ENCODE data around the gene SLPI. TPM values are rescaled to one million over a fixed set of nuclear protein-coding genes. Genes with fewer than 3 reads are reported as not detected.

SLPI gene
- polyA plus RNA-seq, 3 donors from 2014 or later, result not detected

GRCh38 chr20:45289942-45290676 lies 35.7 kb upstream of the SLPI start:
- no peaks in the 10 kb centered on the region for H3K9me3 Mint-ChIP-seq
- no peaks in the 10 kb centered on the region for H3K36me3 Mint-ChIP-seq
- H3K27me3 Mint-ChIP-seq (ENCODE audit: low read depth in 3 of 3), result peaks cover 4 to 9% (median 6%) of the 10 kb centered on the region in 3 donors
- H3K27ac Mint-ChIP-seq, result no peak overlapping the region
- H3K4me3 Mint-ChIP-seq, result no peak overlapping the region
- no peak for DNase-seq
- peaks cover 6 to 11% of the 10 kb centered on the region in 2 donors for H3K4me1 Mint-ChIP-seq

DNA sequence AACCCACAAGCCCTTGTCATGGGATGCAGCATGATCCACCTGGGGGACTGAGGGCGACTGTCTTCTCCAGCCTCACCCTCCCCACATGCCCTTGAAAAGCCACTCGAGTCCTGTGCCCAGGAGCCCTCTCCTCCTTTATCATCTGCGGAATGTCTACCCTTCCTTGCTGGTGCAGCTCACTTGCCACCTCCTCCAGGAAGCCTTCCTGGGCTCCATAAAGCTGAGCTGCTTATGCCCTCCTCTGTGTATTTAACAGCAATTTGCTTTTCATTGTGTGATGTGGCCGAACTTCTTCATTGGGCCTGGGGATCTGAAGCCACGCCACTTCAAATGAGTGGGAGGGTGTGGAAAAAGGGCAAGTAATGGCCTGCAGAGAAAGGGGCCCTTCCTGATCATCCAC lies 34.5 kb upstream of the SLPI start:
- no peaks in the 10 kb centered on the region for H3K36me3 Mint-ChIP-seq
- H3K4me1 Mint-ChIP-seq, result peaks cover 3 to 8% of the 10 kb centered on the region in 2 donors
- no peak for DNase-seq
- peaks cover 3 to 11% (median 4%) of the 10 kb centered on the region in 3 donors for H3K27me3 Mint-ChIP-seq (ENCODE audit: low read depth in 3 of 3)
- H3K9me3 Mint-ChIP-seq, result no peaks in the 10 kb centered on the region
- no peak overlapping the region for H3K27ac Mint-ChIP-seq
- H3K4me3 Mint-ChIP-seq, result no peak overlapping the region

GRCh38 chr20:45288376-45288775 lies 34.0 kb upstream of the SLPI start:
- DNase-seq, result no peak
- Mint-ChIP-seq H3K36me3 (no peaks in the 10 kb centered on the region), H3K4me1 (peaks cover 0 to 6% of the 10 kb centered on the region in 2 donors), H3K4me3 (no peak overlapping the region), H3K9me3 (no peaks in the 10 kb centered on the region), H3K27me3 (ENCODE audit: low read depth in 3 of 3) (peaks cover 3 to 9% (median 4%) of the 10 kb centered on the region in 3 donors), H3K27ac (no peak overlapping the region)

DNA sequence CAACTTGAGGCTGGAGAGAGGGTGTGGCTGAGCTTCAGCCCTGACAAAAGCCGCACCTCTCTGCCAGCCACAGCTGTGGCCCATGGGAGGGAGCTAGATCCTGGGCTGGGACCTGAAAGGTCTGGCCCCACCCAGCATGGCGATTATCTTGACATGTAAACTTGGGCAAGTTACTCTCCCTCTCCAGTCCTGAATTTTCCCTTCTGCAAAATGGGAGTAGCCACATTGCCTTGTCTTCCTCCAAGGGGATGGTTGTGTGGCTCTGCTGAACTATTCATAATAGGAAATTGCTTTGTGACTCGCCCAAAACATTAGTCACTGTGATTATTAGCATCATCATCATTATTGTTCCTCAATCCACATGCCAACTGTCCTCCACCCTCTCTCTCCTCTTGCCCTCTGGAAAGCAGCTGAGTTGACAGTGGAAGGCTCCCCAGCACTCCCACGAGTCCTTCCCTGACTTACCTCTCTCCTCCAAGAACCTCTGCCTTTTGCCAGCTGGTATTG lies 29.2 kb upstream of the SLPI start:
- Mint-ChIP-seq H3K27me3 (ENCODE audit: low read depth in 3 of 3) (peaks cover 2 to 14% (median 6%) of the 10 kb centered on the region in 3 donors), H3K27ac (peak overlapping the region in 1 of 6 donors; percentile 27), H3K4me3 (no peak overlapping the region), H3K4me1 (no peaks in the 10 kb centered on the region), H3K36me3 (no peaks in the 10 kb centered on the region), H3K9me3 (peaks cover 0 to 1% (median 0%) of the 10 kb centered on the region in 6 donors)
- DNase-seq, result no peak

GRCh38 chr20:45282700-45283550 lies 28.6 kb upstream of the SLPI start:
- Mint-ChIP-seq H3K36me3 (no peaks in the 10 kb centered on the region), H3K9me3 (peaks cover 0 to 1% (median 0%) of the 10 kb centered on the region in 6 donors), H3K27me3 (ENCODE audit: low read depth in 3 of 3) (peaks cover 2 to 14% (median 6%) of the 10 kb centered on the region in 3 donors), H3K4me1 (no peaks in the 10 kb centered on the region), H3K4me3 (no peak overlapping the region), H3K27ac (no peak overlapping the region)
- no peak for DNase-seq

DNA sequence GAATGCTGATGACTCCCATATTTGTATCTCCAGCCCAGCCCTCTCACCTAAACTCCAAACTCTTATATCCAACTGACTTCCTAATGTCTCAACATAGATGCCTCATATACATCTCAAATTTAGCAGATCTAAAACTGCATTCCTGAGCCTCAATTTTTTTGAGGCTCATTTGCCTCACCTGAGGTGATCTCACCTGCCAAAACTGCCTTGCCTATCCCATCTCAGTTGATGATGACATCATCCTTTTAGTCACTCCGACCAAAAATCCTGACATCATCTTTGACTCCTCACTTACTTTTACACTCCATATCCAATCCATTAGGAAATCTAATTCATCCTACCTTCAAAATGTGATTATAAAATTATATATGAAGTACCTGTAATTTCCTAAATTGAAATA lies 25.6 kb upstream of the SLPI start:
- Mint-ChIP-seq H3K36me3 (no peaks in the 10 kb centered on the region), H3K4me1 (no peaks in the 10 kb centered on the region), H3K27me3 (ENCODE audit: low read depth in 3 of 3) (peaks cover 2 to 16% (median 10%) of the 10 kb centered on the region in 3 donors), H3K9me3 (peaks cover 0 to 1% (median 0%) of the 10 kb centered on the region in 6 donors), H3K4me3 (no peak overlapping the region), H3K27ac (no peak overlapping the region)
- no peak for DNase-seq

GRCh38 chr20:45275338-45275737 lies 21.0 kb upstream of the SLPI start:
- H3K36me3 Mint-ChIP-seq, result no peaks in the 10 kb centered on the region
- no peak for DNase-seq
- no peak overlapping the region for H3K4me3 Mint-ChIP-seq
- H3K27ac Mint-ChIP-seq, result no peak overlapping the region
- H3K27me3 Mint-ChIP-seq (ENCODE audit: low read depth in 3 of 3), result peaks cover 4 to 9% (median 7%) of the 10 kb centered on the region in 3 donors
- no peaks in the 10 kb centered on the region for H3K4me1 Mint-ChIP-seq
- peaks cover 0 to 1% (median 0%) of the 10 kb centered on the region in 6 donors for H3K9me3 Mint-ChIP-seq

DNA sequence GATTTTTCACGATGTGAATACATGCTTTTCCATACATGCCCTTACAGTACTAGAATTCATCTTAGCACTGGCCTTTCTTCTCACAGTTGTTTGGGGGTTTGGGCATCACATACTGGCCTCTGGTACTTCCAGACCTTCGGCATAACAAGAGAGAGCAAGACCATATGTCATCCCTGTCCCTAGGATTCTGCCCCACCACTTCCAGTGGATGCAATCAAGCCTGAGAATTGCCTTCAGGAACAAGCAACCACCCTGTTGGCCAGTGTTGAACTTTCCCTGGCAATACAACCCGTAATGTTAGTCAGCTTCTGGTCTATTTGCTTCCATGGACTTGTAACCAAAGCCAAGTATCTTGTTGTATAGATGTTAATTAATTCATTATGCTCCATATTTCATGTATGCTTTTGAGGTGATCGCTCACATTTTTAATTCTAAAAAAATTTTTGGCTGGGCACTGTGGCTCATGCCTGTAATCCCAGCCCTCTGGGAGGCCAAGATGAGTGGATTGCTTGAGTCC lies 15.4 kb upstream of the SLPI start:
- H3K27ac Mint-ChIP-seq, result no peak overlapping the region
- no peak for DNase-seq
- H3K36me3 Mint-ChIP-seq, result no peaks in the 10 kb centered on the region
- H3K4me3 Mint-ChIP-seq, result no peak overlapping the region
- H3K4me1 Mint-ChIP-seq, result no peaks in the 10 kb centered on the region
- peaks cover 7 to 10% (median 7%) of the 10 kb centered on the region in 3 donors for H3K27me3 Mint-ChIP-seq (ENCODE audit: low read depth in 3 of 3)
- no peaks in the 10 kb centered on the region for H3K9me3 Mint-ChIP-seq

- H3K27me3 Mint-ChIP-seq (ENCODE audit: low read depth in 3 of 3), result peaks cover 7 to 10% (median 7%) of the 10 kb centered on the region in 3 donors
- H3K4me3 Mint-ChIP-seq, result no peak overlapping the region
- no peaks in the 10 kb centered on the region for H3K36me3 Mint-ChIP-seq
- DNase-seq, result no peak
- no peaks in the 10 kb centered on the region for H3K9me3 Mint-ChIP-seq
- no peaks in the 10 kb centered on the region for H3K4me1 Mint-ChIP-seq
- H3K27ac Mint-ChIP-seq, result no peak overlapping the region
Measured at GRCh38 chr20:45269056-45269455, 14.7 kb upstream of the SLPI start.

- Mint-ChIP-seq H3K36me3 (no peaks in the 10 kb centered on the region), H3K4me3 (no peak overlapping the region), H3K9me3 (no peaks in the 10 kb centered on the region), H3K27ac (no peak overlapping the region), H3K4me1 (no peaks in the 10 kb centered on the region), H3K27me3 (ENCODE audit: low read depth in 3 of 3) (peaks cover 7 to 10% (median 7%) of the 10 kb centered on the region in 3 donors)
- DNase-seq, result no peak
Measured at GRCh38 chr20:45268531-45268930, 14.2 kb upstream of the SLPI start.

DNA sequence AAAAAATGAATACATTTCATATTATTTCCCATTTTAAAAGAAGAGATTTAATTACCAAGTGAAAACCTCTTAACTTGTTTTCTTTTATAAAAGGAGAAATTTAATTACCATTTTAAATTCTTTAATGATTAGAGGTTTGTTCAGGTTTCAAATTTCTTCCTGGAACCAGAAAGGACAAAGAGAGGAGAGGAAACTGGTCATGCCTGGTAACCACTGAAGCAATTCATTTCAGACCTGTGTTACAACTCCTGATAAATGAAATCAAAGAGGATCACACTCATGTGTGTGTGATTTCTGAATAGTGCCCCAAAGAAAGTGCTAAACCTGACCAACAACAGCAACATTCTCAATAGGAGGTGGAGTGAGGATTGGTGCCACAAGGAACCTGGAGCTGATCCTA lies 12.6 kb upstream of the SLPI start:
- no peak for DNase-seq
- no peak overlapping the region for H3K4me3 Mint-ChIP-seq
- no peaks in the 10 kb centered on the region for H3K36me3 Mint-ChIP-seq
- peaks cover 7 to 12% (median 7%) of the 10 kb centered on the region in 3 donors for H3K27me3 Mint-ChIP-seq (ENCODE audit: low read depth in 3 of 3)
- H3K4me1 Mint-ChIP-seq, result no peaks in the 10 kb centered on the region
- H3K27ac Mint-ChIP-seq, result no peak overlapping the region
- H3K9me3 Mint-ChIP-seq, result no peaks in the 10 kb centered on the region

DNA sequence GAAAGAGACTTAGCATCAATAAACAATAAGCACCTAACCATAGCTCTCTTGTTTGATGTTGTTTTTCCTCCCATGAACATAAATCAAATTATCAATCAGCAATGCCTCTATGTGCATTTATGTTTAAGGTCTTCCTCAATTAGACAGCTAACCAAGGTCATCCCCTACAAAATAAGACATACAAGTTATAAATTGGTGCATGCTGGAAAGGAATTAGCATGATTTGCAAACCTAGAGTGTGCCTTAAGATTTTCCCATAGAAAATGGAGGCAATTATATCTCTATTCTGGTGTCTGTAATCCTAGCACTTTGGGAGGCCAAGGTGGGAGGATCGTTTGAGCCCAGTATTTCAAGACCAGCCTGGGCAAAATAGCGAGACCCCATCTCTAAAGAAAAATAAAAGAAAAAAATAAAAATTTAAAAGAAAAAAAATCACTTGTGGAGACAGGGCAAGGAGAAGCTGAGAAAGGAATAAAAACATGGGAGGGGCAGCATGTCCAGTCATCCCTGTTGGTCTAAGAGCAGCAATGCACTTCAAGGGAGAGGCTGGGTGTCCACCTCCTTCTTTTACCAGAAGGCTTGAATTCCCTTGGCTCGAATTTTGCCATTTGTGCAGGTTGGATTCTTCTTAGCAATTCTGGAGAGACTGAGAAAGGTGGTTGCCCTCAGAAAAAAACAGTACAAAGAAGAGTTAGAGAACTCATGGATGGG lies 9.3 kb upstream of the SLPI start:
- DNase-seq, result no peak
- H3K4me1 Mint-ChIP-seq, result no peaks in the 10 kb centered on the region
- H3K9me3 Mint-ChIP-seq, result no peaks in the 10 kb centered on the region
- no peaks in the 10 kb centered on the region for H3K36me3 Mint-ChIP-seq
- peaks cover 4 to 9% (median 5%) of the 10 kb centered on the region in 3 donors for H3K27me3 Mint-ChIP-seq (ENCODE audit: low read depth in 3 of 3)
- H3K27ac Mint-ChIP-seq, result no peak overlapping the region
- no peak overlapping the region for H3K4me3 Mint-ChIP-seq

DNA sequence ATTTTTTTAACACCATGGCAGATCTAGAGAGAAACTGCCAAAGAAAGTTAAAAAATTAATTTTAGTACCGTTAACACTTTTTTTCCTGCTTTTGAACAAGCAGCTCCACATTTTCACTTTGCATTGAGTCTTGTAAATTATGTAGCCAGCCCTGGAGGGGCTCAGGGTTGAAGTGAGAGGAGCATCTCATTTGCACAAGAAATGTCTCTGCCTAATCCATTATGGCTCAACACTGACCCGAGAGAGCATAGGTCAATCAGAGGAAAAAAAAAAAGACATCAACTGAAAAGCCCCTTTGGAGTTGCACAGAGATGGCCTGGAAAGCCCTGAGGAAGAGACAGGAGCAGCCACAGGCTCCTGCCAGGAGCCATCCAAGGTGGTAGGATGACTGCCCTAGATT lies 4.3 kb upstream of the SLPI start:
- H3K4me3 Mint-ChIP-seq, result no peak overlapping the region
- no peaks in the 10 kb centered on the region for H3K36me3 Mint-ChIP-seq
- peaks cover 4 to 11% (median 7%) of the 10 kb centered on the region in 3 donors for H3K27me3 Mint-ChIP-seq (ENCODE audit: low read depth in 3 of 3)

More for the DNA sequence above, 4.3 kb upstream of the SLPI start:
- no peak overlapping the region for H3K27ac Mint-ChIP-seq
- no peaks in the 10 kb centered on the region for H3K4me1 Mint-ChIP-seq
- H3K9me3 Mint-ChIP-seq, result no peaks in the 10 kb centered on the region
- DNase-seq, result no peak
